ENCODE results near the gene HHIPL1.
A peak's percentile ranks its signal among the peaks of the same experiment; 100 is the strongest.

The HHIPL1 gene

GRCh38 chr14:99611646-99612045 is 33.3 kb upstream of the HHIPL1 start:
- DNase-seq (ENCODE audit: low read depth) = no peak

- DNase-seq (ENCODE audit: low read depth) = no peak
Observed at GRCh38 chr14:99612071-99612737, 32.7 kb upstream of the HHIPL1 start.

- DNase-seq (ENCODE audit: low read depth) = no peak
Observed at GRCh38 chr14:99612738-99613330, 32.1 kb upstream of the HHIPL1 start.

- no peak for DNase-seq (ENCODE audit: low read depth)
Observed at GRCh38 chr14:99615497-99616157, 29.3 kb upstream of the HHIPL1 start.

- DNase-seq (ENCODE audit: low read depth) = no peak
Observed at GRCh38 chr14:99616832-99617800, 27.8 kb upstream of the HHIPL1 start.

- DNase-seq (ENCODE audit: low read depth) = no peak
Observed at GRCh38 chr14:99619835-99620834, 24.8 kb upstream of the HHIPL1 start.

GRCh38 chr14:99621948-99622347 is 23.0 kb upstream of the HHIPL1 start:
- no peak for DNase-seq (ENCODE audit: low read depth)

- DNase-seq (ENCODE audit: low read depth) = no peak
Observed at GRCh38 chr14:99624024-99624423, 20.9 kb upstream of the HHIPL1 start.

GRCh38 chr14:99624971-99625370 is 20.0 kb upstream of the HHIPL1 start:
- no peak for DNase-seq (ENCODE audit: low read depth)

GRCh38 chr14:99625476-99625875 is 19.5 kb upstream of the HHIPL1 start:
- DNase-seq (ENCODE audit: low read depth) = no peak

- DNase-seq (ENCODE audit: low read depth) = no peak
Observed at GRCh38 chr14:99626041-99626648, 18.8 kb upstream of the HHIPL1 start.

GRCh38 chr14:99627100-99627499 is 17.8 kb upstream of the HHIPL1 start:
- DNase-seq (ENCODE audit: low read depth) = no peak

- DNase-seq (ENCODE audit: low read depth) = no peak
Observed at GRCh38 chr14:99627510-99628381, 17.2 kb upstream of the HHIPL1 start.

- DNase-seq (ENCODE audit: low read depth) = peak; percentile 31
Observed at GRCh38 chr14:99628887-99629618, 15.9 kb upstream of the HHIPL1 start.

GRCh38 chr14:99630202-99630601 is 14.7 kb upstream of the HHIPL1 start:
- no peak for DNase-seq (ENCODE audit: low read depth)

GRCh38 chr14:99632410-99633035 is 12.4 kb upstream of the HHIPL1 start:
- no peak for DNase-seq (ENCODE audit: low read depth)

GRCh38 chr14:99633141-99633540 is 11.8 kb upstream of the HHIPL1 start:
- DNase-seq (ENCODE audit: low read depth) = no peak

GRCh38 chr14:99633918-99634317 is 11.0 kb upstream of the HHIPL1 start:
- DNase-seq (ENCODE audit: low read depth) = no peak
